ENCODE measurements around the gene TMPRSS7. TPM values are rescaled to one million over a fixed set of nuclear protein-coding genes. Genes with fewer than 3 reads are reported as not detected.

Gene TMPRSS7
- not detected for total RNA-seq

DNA sequence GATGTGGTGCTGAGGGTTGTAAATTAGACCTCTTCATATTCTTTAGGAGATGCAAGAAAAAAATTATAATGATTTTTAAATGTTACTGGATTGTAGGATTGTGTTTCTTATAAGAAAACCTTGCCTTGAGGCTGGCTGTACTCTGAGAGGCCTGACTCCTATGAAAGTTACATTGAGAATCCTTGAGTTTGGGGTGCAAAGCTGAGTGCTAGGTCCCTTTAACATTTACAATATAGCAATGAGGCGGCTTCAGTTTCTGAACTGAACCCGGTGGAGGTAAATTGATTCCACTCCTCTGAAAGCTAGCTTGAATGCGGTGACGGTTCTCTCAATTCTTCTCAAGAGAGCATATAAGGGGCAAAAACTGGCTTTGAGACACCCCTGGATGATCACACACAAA, at the start of gene TMPRSS7:
TMPRSS7 (plus strand) TSS at position 301 of the 400 bp plus-strand sequence. CDS start 110 bp downstream, outside the sequence.
- Mint-ChIP-seq H3K36me3 (no peaks in the 10 kb centered on the region), H3K27ac (no peak within 1 kb of the TSS), H3K9me3 (ENCODE audit: low read depth) (no peaks in the 10 kb centered on the region), H3K4me3 (no peak within 1 kb of the TSS), H3K4me1 (no peaks in the 10 kb centered on the region), H3K27me3 (peaks cover 2% of the 10 kb centered on the region)
- DNase-seq (no peak), ATAC-seq (no peak)
- CTCF ChIA-PET = no interaction called here

- no peaks in the 10 kb centered on the region for H3K27me3 Mint-ChIP-seq
- no peaks in the 10 kb centered on the region for H3K9me3 Mint-ChIP-seq (ENCODE audit: low read depth)
- H3K27ac Mint-ChIP-seq = peak overlapping the region; percentile 54
- DNase-seq (no peak), ATAC-seq (no peak)
- H3K4me1 Mint-ChIP-seq = peaks cover 50% of the 10 kb centered on the region
- H3K4me3 Mint-ChIP-seq = no peak overlapping the region
- peaks cover 56% of the 10 kb centered on the region for H3K36me3 Mint-ChIP-seq
- CTCF ChIA-PET = interaction anchor here (1.2 to 1.4 kb wide), 2 partner anchors 26 to 57 kb away, joined by 3 to 12 read pairs; no protein-coding TSS in a partner anchor
These were observed 47.7 kb upstream of the TMPRSS7 start for GRCh38 chr3:111986800-111987199.

DNA sequence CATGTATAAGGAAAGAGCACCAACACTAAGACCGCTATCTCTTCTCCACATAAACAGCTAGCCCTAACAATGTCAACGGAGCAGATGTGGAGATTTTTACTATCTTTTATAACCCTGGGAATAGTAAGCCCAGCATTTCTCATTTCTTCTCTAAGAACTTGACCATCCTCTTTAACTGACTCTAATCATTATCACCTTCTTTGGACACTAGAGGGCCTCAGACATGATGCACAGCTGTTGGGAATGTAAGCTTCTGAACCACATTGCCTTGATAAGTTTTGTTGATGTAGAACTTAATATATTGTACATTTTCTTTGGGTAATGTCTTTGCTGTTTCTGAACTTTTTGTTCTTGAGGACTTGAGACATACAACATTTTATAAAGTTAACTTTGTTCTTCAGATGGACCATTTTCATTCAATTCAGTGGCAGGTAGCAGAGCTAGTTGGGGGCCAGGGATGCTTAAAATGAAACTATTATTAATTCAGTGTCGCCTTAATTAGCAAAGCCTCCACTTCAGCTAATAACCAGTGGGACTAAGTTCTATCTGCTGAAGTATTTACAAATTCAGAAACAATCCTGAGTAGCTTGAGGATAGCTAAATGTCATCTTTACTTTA, 45.4 kb upstream of the TMPRSS7 start:
- peaks cover 48% of the 10 kb centered on the region for H3K36me3 Mint-ChIP-seq
- DNase-seq = no peak
- ATAC-seq = peak; percentile 80
- no peak overlapping the region for H3K4me3 Mint-ChIP-seq
- CTCF ChIA-PET = interaction anchor here (0.7 to 5.1 kb wide), 18 partner anchors 8 to 322 kb away, joined by 3 to 73 read pairs (median 6); partner anchors contain the start of genes ABHD10 and TAGLN3
- H3K27ac Mint-ChIP-seq = no peak overlapping the region
- H3K4me1 Mint-ChIP-seq = peaks cover 33% of the 10 kb centered on the region
- no peaks in the 10 kb centered on the region for H3K27me3 Mint-ChIP-seq
- H3K9me3 Mint-ChIP-seq (ENCODE audit: low read depth) = no peaks in the 10 kb centered on the region

- Mint-ChIP-seq H3K27ac (no peak overlapping the region), H3K36me3 (peaks cover 30% of the 10 kb centered on the region), H3K9me3 (ENCODE audit: low read depth) (no peaks in the 10 kb centered on the region), H3K4me3 (no peak overlapping the region), H3K27me3 (no peaks in the 10 kb centered on the region), H3K4me1 (peaks cover 6% of the 10 kb centered on the region)
- ATAC-seq = no peak
- CTCF ChIA-PET = interaction anchor here (1.8 to 3.1 kb wide), 3 partner anchors 14 to 51 kb away, joined by 7 to 11 read pairs (median 8); no protein-coding TSS in a partner anchor
- no peak for DNase-seq
These were observed 41.5 kb upstream of the TMPRSS7 start for GRCh38 chr3:111993038-111993437.

DNA sequence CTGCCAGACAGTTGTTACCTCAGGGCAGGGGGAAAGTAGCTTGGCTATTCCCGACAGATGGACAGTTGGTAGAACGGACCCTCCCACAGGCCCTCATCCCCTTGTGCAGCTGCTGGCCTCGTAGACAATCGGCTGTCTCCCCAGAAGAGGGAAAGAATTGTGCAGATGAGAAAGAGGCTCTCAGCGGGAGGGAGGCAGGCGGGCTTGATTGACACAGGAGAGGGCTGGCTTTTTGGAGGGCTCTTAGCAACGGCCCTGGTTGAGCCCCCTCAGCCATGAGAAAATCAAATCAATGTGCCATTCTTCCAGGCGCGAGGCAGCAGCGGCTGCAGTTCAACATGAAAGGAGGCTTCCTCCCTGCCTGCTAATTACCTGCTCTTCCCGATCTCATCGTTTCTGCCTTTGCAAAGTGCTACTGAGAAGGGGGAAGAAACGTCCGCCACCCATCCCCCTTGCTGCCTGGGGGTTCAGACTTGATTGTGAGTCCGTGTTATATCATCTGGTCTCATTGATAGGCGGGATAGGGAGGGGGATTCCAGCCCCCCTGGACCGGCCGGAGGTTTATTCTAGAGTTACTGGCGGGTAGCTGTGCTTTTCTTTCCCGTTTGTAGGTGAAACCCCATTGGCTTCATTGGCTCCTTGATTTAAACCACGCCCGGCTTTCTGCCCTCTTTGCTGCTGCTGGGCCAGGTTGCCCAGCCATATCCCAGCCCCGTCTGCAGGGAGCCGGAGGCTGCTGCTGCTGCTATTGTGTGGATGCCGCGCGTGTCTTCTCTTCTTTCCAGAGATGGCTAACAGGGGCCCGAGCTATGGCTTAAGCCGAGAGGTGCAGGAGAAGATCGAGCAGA, 35.7 kb upstream of the TMPRSS7 start, which contains the start of gene TAGLN3:
TAGLN3 (plus strand) TSS at position 287 of the 848 bp plus-strand sequence; CDS start at position 788, 501 bp downstream.
- H3K27ac Mint-ChIP-seq = no peak within 1 kb of the TSS
- H3K36me3 Mint-ChIP-seq = peaks cover 4% of the 10 kb centered on the region
- peak within 1 kb of the TSS; percentile 42 for H3K4me3 Mint-ChIP-seq

GRCh38 chr3:111999484-112000324, 34.8 kb upstream of the TMPRSS7 start:
- peaks cover 25% of the 10 kb centered on the region for H3K4me1 Mint-ChIP-seq
- ATAC-seq = no peak
- H3K27ac Mint-ChIP-seq = no peak overlapping the region

More for the DNA sequence above, 35.7 kb upstream of the TMPRSS7 start, which contains the start of gene TAGLN3:
- Mint-ChIP-seq H3K9me3 (ENCODE audit: low read depth) (no peaks in the 10 kb centered on the region), H3K27me3 (no peaks in the 10 kb centered on the region), H3K4me1 (peaks cover 22% of the 10 kb centered on the region)
- ATAC-seq (no peak), DNase-seq (no peak)
- CTCF ChIA-PET = interaction anchor here (2.4 to 6.3 kb wide), 4 partner anchors 10 to 31 kb away, joined by 5 to 45 read pairs (median 17); no protein-coding TSS in a partner anchor

DNA sequence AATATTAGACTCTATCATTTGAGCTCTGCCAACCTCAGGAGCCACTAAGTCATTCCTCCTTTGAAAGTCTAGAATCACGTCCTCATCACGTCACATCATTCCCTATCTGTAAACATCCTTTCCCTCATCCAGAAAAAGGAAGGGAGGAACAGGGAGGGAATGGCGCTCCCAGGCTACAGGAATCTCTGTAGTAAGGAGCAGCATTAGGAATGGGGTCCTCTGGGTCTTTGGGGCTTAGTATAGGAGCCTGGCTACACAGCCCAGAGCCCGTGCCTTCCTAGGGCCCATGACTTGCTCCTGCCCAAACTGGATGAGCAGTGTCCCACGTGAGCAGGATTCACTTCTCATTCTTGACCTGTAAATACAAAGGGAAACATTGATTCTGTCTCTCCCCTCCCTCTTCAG, 34.2 kb upstream of the TMPRSS7 start:
- H3K27ac Mint-ChIP-seq = no peak overlapping the region
- H3K4me3 Mint-ChIP-seq = no peak overlapping the region
- ATAC-seq (no peak), DNase-seq (no peak)
- no peaks in the 10 kb centered on the region for H3K27me3 Mint-ChIP-seq
- CTCF ChIA-PET = interaction anchor here (1.5 to 6.3 kb wide), 4 partner anchors 11 to 33 kb away, joined by 3 to 45 read pairs (median 12); partner anchors contain the start of gene ABHD10
- no peaks in the 10 kb centered on the region for H3K9me3 Mint-ChIP-seq (ENCODE audit: low read depth)
- peaks cover 2% of the 10 kb centered on the region for H3K36me3 Mint-ChIP-seq
- H3K4me1 Mint-ChIP-seq = peaks cover 31% of the 10 kb centered on the region

More at GRCh38 chr3:111999484-112000324, 34.8 kb upstream of the TMPRSS7 start:
- DNase-seq = no peak
- Mint-ChIP-seq H3K9me3 (ENCODE audit: low read depth) (no peaks in the 10 kb centered on the region), H3K36me3 (peaks cover 4% of the 10 kb centered on the region), H3K27me3 (no peaks in the 10 kb centered on the region), H3K4me3 (no peak overlapping the region)
- CTCF ChIA-PET = interaction anchor here (1.5 to 6.3 kb wide), 4 partner anchors 11 to 32 kb away, joined by 3 to 45 read pairs (median 12); partner anchors contain the start of gene ABHD10

DNA sequence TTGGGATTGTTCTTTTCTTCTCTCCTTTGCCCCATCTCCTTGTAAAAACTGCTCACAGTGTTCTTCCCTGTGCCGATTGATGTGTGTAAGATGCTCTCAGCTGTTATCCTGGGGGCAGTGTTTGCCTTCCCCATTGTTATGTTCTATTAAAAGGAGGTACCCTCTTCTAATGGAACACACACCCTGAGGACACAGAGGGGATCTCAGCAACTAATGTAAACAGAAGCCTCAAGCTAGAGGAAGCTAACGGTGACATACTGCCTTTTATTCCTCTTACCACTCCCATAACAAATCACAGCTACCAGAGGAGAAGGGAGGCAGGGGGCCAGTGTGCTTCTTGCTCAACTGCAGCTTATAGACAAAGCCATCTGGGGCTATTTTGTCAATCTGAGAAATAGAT, 33.6 kb upstream of the TMPRSS7 start:
- Mint-ChIP-seq H3K9me3 (ENCODE audit: low read depth) (no peaks in the 10 kb centered on the region), H3K27ac (no peak overlapping the region)
- DNase-seq = no peak

DNA sequence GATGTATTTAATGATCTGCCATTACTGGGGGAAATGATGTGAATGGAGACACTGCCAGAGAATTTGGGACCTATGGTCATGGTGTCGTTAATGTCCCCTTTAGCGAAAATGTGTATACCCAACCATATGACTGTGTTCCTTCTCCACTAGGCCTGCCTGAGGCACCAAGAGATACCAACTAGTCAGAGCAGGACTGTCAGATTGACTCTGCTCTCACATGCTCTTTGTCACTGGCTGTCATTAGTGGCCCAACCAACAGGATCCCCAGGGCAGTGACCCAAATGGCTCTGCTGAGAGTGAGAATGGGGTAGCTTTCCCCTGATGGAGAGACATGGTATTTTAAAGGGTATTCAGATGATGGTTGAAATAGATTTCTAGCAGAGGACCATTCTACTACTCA, 33.0 kb upstream of the TMPRSS7 start:
- H3K36me3 Mint-ChIP-seq = peaks cover 2% of the 10 kb centered on the region
- no peaks in the 10 kb centered on the region for H3K27me3 Mint-ChIP-seq
- no peak for DNase-seq
- no peaks in the 10 kb centered on the region for H3K9me3 Mint-ChIP-seq (ENCODE audit: low read depth)
- CTCF ChIA-PET = interaction anchor here (1.5 to 6.3 kb wide), 4 partner anchors 11 to 34 kb away, joined by 3 to 45 read pairs (median 14); partner anchors contain the start of gene ABHD10
- H3K4me1 Mint-ChIP-seq = peaks cover 31% of the 10 kb centered on the region
- no peak overlapping the region for H3K27ac Mint-ChIP-seq
- no peak for ATAC-seq
- no peak overlapping the region for H3K4me3 Mint-ChIP-seq

More for the DNA sequence above, 33.6 kb upstream of the TMPRSS7 start:
- no peak for ATAC-seq
- Mint-ChIP-seq H3K36me3 (peaks cover 2% of the 10 kb centered on the region), H3K27me3 (no peaks in the 10 kb centered on the region), H3K4me1 (peaks cover 31% of the 10 kb centered on the region), H3K4me3 (no peak overlapping the region)
- CTCF ChIA-PET = interaction anchor here (1.5 to 6.3 kb wide), 3 partner anchors 12 to 33 kb away, joined by 3 to 45 read pairs (median 5); partner anchors contain the start of gene ABHD10

- Mint-ChIP-seq H3K36me3 (peaks cover under 1% of the 10 kb centered on the region), H3K27me3 (no peaks in the 10 kb centered on the region), H3K27ac (peak overlapping the region; percentile 30), H3K4me1 (peaks cover 31% of the 10 kb centered on the region), H3K4me3 (no peak overlapping the region), H3K9me3 (ENCODE audit: low read depth) (no peaks in the 10 kb centered on the region)
- CTCF ChIA-PET = interaction anchor here (0.7 to 6.3 kb wide), 5 partner anchors 11 to 288 kb away, joined by 3 to 45 read pairs (median 3); no protein-coding TSS in a partner anchor
- DNase-seq (no peak), ATAC-seq (peak; percentile 60)
These were observed 32.2 kb upstream of the TMPRSS7 start for GRCh38 chr3:112002096-112002971.

DNA sequence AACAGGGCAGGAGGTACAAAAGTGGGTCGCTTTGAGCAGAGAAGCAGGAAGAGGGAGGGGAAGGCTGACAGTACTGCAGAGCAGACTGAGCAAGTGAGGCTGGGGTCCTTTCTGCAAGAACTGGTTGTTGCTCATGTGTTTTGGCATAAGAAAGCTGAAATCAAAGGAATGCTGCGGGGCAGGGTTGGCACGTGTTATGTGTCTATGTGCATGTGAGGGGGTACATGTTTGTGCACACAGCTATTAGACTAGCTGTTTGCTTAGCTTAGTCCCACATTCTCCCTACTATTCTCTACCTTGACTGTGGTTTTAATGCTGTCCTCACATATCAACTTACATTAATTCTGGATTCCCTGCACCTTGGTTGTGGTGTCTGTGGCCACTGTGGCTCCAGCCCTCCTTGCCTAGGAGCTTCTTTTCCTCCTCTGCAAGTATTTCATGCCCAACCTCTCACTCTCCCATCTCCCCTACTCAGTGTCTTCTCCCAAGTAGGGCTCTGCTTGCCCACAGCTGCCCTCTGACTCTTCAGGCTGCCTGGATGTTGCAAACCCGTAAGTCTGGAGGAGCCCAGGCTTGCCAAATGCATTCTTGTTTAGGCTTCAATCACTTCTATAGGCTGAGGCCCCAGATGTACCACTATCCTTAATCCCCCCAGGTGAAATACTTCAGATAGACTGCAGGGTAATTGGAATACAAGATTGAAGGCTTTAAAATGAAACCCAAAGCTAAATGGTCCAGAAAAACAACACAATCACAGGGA, 31.0 kb upstream of the TMPRSS7 start:
- H3K27me3 Mint-ChIP-seq = no peaks in the 10 kb centered on the region
- no peak for DNase-seq
- CTCF ChIA-PET = interaction anchor here (0.7 to 6.3 kb wide), 7 partner anchors 8 to 289 kb away, joined by 3 to 45 read pairs (median 3); no protein-coding TSS in a partner anchor
- H3K9me3 Mint-ChIP-seq (ENCODE audit: low read depth) = no peaks in the 10 kb centered on the region
- no peak overlapping the region for H3K4me3 Mint-ChIP-seq
- ATAC-seq = no peak
- H3K36me3 Mint-ChIP-seq = no peaks in the 10 kb centered on the region
- H3K4me1 Mint-ChIP-seq = peaks cover 30% of the 10 kb centered on the region
- H3K27ac Mint-ChIP-seq = no peak overlapping the region
